Astrocyte of the cerebellum (primary cell): ENCODE data around the gene ATOSB.

ENCODE experiments used
- DNase-seq: peaks from one replicate; pipeline ENCODE4 v3.0.0-alpha.2; 2011; ENCODE audit warnings: low read depth
- H3K4me3 ChIP-seq: 2 replicates; pipeline ENCODE4 v1.5.1; 2011; ENCODE audit warnings: mild to moderate bottlenecking, low read depth, low read length, moderate library complexity
- in situ Hi-C: cut with HindIII; loops from 2 replicates; pipeline ENCODE4 v1.10.0; 2017; ENCODE audit warnings: low sequenced_read_pairs
- TF ChIP-seq, protein P1 (sequence below): IDR thresholded peaks from 2 replicates; pipeline ENCODE4 v1.5.1; 2012; ENCODE audit warnings: low read length, low read depth, moderate library complexity, mild to moderate bottlenecking; ENCODE audit errors: missing control alignments

Gene ATOSB

GRCh38 chr9:35115680-35116538 is at the start of gene ATOSB:
ATOSB (minus strand) TSS chr9:35115862; CDS start chr9:35108274, 7,588 bp downstream.
- in situ Hi-C loops, result no loop called here
- TF ChIP-seq, protein P1, sequence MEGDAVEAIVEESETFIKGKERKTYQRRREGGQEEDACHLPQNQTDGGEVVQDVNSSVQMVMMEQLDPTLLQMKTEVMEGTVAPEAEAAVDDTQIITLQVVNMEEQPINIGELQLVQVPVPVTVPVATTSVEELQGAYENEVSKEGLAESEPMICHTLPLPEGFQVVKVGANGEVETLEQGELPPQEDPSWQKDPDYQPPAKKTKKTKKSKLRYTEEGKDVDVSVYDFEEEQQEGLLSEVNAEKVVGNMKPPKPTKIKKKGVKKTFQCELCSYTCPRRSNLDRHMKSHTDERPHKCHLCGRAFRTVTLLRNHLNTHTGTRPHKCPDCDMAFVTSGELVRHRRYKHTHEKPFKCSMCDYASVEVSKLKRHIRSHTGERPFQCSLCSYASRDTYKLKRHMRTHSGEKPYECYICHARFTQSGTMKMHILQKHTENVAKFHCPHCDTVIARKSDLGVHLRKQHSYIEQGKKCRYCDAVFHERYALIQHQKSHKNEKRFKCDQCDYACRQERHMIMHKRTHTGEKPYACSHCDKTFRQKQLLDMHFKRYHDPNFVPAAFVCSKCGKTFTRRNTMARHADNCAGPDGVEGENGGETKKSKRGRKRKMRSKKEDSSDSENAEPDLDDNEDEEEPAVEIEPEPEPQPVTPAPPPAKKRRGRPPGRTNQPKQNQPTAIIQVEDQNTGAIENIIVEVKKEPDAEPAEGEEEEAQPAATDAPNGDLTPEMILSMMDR, result no peak
- peak; percentile 93 for DNase-seq
- H3K4me3 ChIP-seq, result peak within 1 kb of the TSS; percentile 68

DNA sequence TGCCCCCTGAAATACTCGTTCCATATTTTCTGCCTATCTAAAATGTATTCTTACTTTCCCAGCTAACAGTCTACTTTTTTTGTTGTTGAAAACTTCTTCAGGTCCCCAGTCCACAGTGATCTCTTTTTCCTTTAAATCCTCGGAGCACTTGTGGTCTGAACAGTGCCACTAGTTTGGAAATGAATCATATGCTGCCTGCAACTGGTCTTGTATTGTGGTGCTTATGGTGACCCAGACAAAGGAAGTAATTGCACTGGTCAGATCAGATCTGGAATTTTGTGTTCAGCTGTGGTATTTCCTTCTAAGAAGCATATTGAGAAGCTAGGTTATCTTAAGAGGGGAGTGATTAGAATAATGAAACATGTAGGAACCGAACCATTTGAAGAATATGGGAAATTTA is 49.0 kb upstream of the ATOSB start:
- DNase-seq, result peak; percentile 9
- in situ Hi-C loops, result loop anchor here (25.0 kb wide), 1 partner anchor 273 kb away; no protein-coding TSS in a partner anchor
- TF ChIP-seq, protein P1, result no peak
- no peak overlapping the region for H3K4me3 ChIP-seq

DNA sequence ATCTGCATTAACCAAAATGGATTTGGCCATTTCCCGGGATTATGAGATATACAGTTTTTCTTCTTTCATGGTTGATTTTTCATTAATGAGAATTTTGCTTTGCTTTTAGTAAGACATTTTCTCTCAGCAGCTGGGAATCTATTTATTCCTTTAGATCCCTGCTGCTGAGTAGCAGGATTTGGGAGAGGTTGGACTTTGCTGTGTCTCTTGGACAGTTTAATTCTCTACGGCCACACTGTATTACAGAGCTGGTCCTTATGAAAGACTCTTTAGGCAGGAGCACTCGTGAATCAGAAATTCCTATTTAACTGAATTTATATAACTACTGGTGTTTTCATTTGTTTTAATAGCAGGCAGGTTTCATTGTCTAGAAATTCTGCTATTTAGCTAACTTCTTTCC is 47.8 kb upstream of the ATOSB start:
- H3K4me3 ChIP-seq, result no peak overlapping the region
- in situ Hi-C loops, result loop anchor here (25.0 kb wide), 1 partner anchor 274 kb away; no protein-coding TSS in a partner anchor
- DNase-seq, result no peak
- TF ChIP-seq, protein P1, result no peak

GRCh38 chr9:35162605-35163315 is 47.1 kb upstream of the ATOSB start:
- in situ Hi-C loops, result loop anchor here (25.0 kb wide), 1 partner anchor 275 kb away; no protein-coding TSS in a partner anchor
- DNase-seq, result no peak
- TF ChIP-seq, protein P1, result no peak

GRCh38 chr9:35161713-35162604 is 46.3 kb upstream of the ATOSB start, which contains the start of gene UNC13B:
UNC13B (plus strand) TSS chr9:35162009; CDS start chr9:35162284, 275 bp downstream.
- DNase-seq, result peak; percentile 69
- in situ Hi-C loops, result loop anchor here (25.0 kb wide), 1 partner anchor 275 kb away; no protein-coding TSS in a partner anchor
- TF ChIP-seq, protein P1, result no peak
- peak within 1 kb of the TSS; percentile 85 for H3K4me3 ChIP-seq

More at GRCh38 chr9:35162605-35163315, 47.1 kb upstream of the ATOSB start:
- H3K4me3 ChIP-seq, result peak overlapping the region; percentile 85
